ENCODE results near the gene PAQR5.

PAQR5 gene

GRCh38 chr15:69279636-69280035, 19.1 kb upstream of the PAQR5 start:
- Histone ChIP-seq H3F3A (ENCODE audit: insufficient read depth, low read length) (no peaks in the 10 kb centered on the region), H2AFZ (ENCODE audit: low read length) (no peak overlapping the region), H3K4me1 (ENCODE audit: insufficient read depth, low read length, severe bottlenecking) (no peaks in the 10 kb centered on the region), H3K9me2 (ENCODE audit: low read depth, low read length) (no peaks in the 10 kb centered on the region), H3K27me3 (ENCODE audit: insufficient read depth, low read length) (no peaks in the 10 kb centered on the region), H3K36me3 (ENCODE audit: insufficient read depth, low read length) (no peaks in the 10 kb centered on the region), H4K20me1 (ENCODE audit: insufficient read depth, low read length) (no peaks in the 10 kb centered on the region), H3K9ac (ENCODE audit: low read length) (no peak overlapping the region), H3K27ac (ENCODE audit: low read depth, low read length, poor library complexity, severe bottlenecking) (no peak overlapping the region), H3K9me3 (ENCODE audit: low read length) (no peaks in the 10 kb centered on the region), H3K4me3 (ENCODE audit: low read depth, low read length, poor library complexity, severe bottlenecking) (no peak overlapping the region), H3K79me2 (ENCODE audit: insufficient read depth, low read length) (no peaks in the 10 kb centered on the region), H3K4me2 (ENCODE audit: low read length) (no peak overlapping the region)
- no peak for TF ChIP-seq EZH2 (IDR thresholded peaks at IDR 0.05; ENCODE audit: borderline replicate concordance, low read length)
- TF ChIP-seq CTCF (IDR thresholded peaks at IDR 0.05; ENCODE audit: low read length) = no peak

GRCh38 chr15:69280783-69281182, 17.9 kb upstream of the PAQR5 start:
- Histone ChIP-seq H3F3A (ENCODE audit: insufficient read depth, low read length) (no peaks in the 10 kb centered on the region), H4K20me1 (ENCODE audit: insufficient read depth, low read length) (no peaks in the 10 kb centered on the region), H3K4me1 (ENCODE audit: insufficient read depth, low read length, severe bottlenecking) (no peaks in the 10 kb centered on the region), H3K27me3 (ENCODE audit: insufficient read depth, low read length) (no peaks in the 10 kb centered on the region), H3K9me3 (ENCODE audit: low read length) (no peaks in the 10 kb centered on the region), H3K79me2 (ENCODE audit: insufficient read depth, low read length) (no peaks in the 10 kb centered on the region), H3K9me2 (ENCODE audit: low read depth, low read length) (no peaks in the 10 kb centered on the region), H3K27ac (ENCODE audit: low read depth, low read length, poor library complexity, severe bottlenecking) (no peak overlapping the region), H3K9ac (ENCODE audit: low read length) (no peak overlapping the region), H2AFZ (ENCODE audit: low read length) (no peak overlapping the region), H3K36me3 (ENCODE audit: insufficient read depth, low read length) (no peaks in the 10 kb centered on the region), H3K4me2 (ENCODE audit: low read length) (no peak overlapping the region), H3K4me3 (ENCODE audit: low read depth, low read length, poor library complexity, severe bottlenecking) (no peak overlapping the region)
- TF ChIP-seq CTCF (IDR thresholded peaks at IDR 0.05; ENCODE audit: low read length) (no peak), EZH2 (IDR thresholded peaks at IDR 0.05; ENCODE audit: borderline replicate concordance, low read length) (no peak)

GRCh38 chr15:69282104-69282743, 16.5 kb upstream of the PAQR5 start:
- H3K27me3 ChIP-seq (ENCODE audit: insufficient read depth, low read length) = no peaks in the 10 kb centered on the region
- H4K20me1 ChIP-seq (ENCODE audit: insufficient read depth, low read length) = no peaks in the 10 kb centered on the region
- H3K36me3 ChIP-seq (ENCODE audit: insufficient read depth, low read length) = no peaks in the 10 kb centered on the region
- no peaks in the 10 kb centered on the region for H3K9me3 ChIP-seq (ENCODE audit: low read length)
- no peaks in the 10 kb centered on the region for H3K79me2 ChIP-seq (ENCODE audit: insufficient read depth, low read length)
- H3K27ac ChIP-seq (ENCODE audit: low read depth, low read length, poor library complexity, severe bottlenecking) = no peak overlapping the region
- no peaks in the 10 kb centered on the region for H3F3A ChIP-seq (ENCODE audit: insufficient read depth, low read length)
- no peaks in the 10 kb centered on the region for H3K9me2 ChIP-seq (ENCODE audit: low read depth, low read length)
- no peak overlapping the region for H3K4me2 ChIP-seq (ENCODE audit: low read length)
- no peak overlapping the region for H2AFZ ChIP-seq (ENCODE audit: low read length)
- no peak for TF ChIP-seq EZH2 (IDR thresholded peaks at IDR 0.05; ENCODE audit: borderline replicate concordance, low read length)
- no peak for TF ChIP-seq CTCF (IDR thresholded peaks at IDR 0.05; ENCODE audit: low read length)
- no peak overlapping the region for H3K9ac ChIP-seq (ENCODE audit: low read length)
- H3K4me1 ChIP-seq (ENCODE audit: insufficient read depth, low read length, severe bottlenecking) = no peaks in the 10 kb centered on the region
- H3K4me3 ChIP-seq (ENCODE audit: low read depth, low read length, poor library complexity, severe bottlenecking) = no peak overlapping the region

Data from OCI-LY1 (cell line).